ENCODE results near the gene RBM4. TPM values are rescaled to one million over a fixed set of nuclear protein-coding genes. Genes with fewer than 3 reads are reported as not detected.

The RBM4 gene
- total and polyA plus RNA-seq, 2 of the 13 experiments (the other 11 are each of a cell fraction or from before 2014, with no cell fraction given) = 126 to 136 TPM

- TF ChIP-seq SOX5 (CRISPR knock-in tag; IDR thresholded peaks at IDR 0.05; ENCODE audit: borderline replicate concordance) (no peak; the same call in 1 of the 2 replicates), PREB (CRISPR knock-in tag; IDR thresholded peaks at IDR 0.05) (no peak), PLRG1 (conservative IDR thresholded peaks at IDR 0.05) (no peak), SIN3B (IDR thresholded peaks at IDR 0.05; ENCODE audit: low read length) (no peak), MAFG (CRISPR knock-in tag; IDR thresholded peaks at IDR 0.05) (no peak), IRF9 (CRISPR knock-in tag; IDR thresholded peaks at IDR 0.05; ENCODE audit: borderline replicate concordance) (no peak), SNAPC4 (CRISPR knock-in tag; IDR thresholded peaks at IDR 0.05) (0 out of 2 replicates have a peak, but pooled peaks have one; percentile 57), ZBTB49 (CRISPR knock-in tag; IDR thresholded peaks at IDR 0.05; ENCODE audit: borderline replicate concordance) (no peak), ZNF331 (CRISPR knock-in tag; IDR thresholded peaks at IDR 0.05) (0 out of 2 replicates have a peak, but pooled peaks have one; percentile 3), CCDC6 (CRISPR knock-in tag; IDR thresholded peaks at IDR 0.05) (peak; percentile 72; the same call in 1 of the 2 replicates), NFYC (CRISPR knock-in tag; IDR thresholded peaks at IDR 0.05) (peak; percentile 84), PAWR (CRISPR knock-in tag; IDR thresholded peaks at IDR 0.05; ENCODE audit: borderline replicate concordance) (no peak), ZNF720 (CRISPR knock-in tag; IDR thresholded peaks at IDR 0.05) (no peak), FOXO1 (CRISPR knock-in tag; IDR thresholded peaks at IDR 0.05) (no peak), ZNF543 (CRISPR knock-in tag; IDR thresholded peaks at IDR 0.05) (no peak), UBTF (CRISPR knock-in tag; IDR thresholded peaks at IDR 0.05) (peak; percentile 10; the same call in 1 of the 2 replicates), ONECUT2 (CRISPR knock-in tag; IDR thresholded peaks at IDR 0.05) (no peak), ZNF782 (CRISPR knock-in tag; IDR thresholded peaks at IDR 0.05; ENCODE audit: borderline replicate concordance) (peak; percentile 73; the same call in 1 of the 2 replicates)
Observed at GRCh38 chr11:66677599-66678375, 39.3 kb downstream of the RBM4 start, which contains the start of gene RBM4B (continued).

Data from HepG2 (cell line).